ENCODE measurements around the gene CLDN5. TPM values are rescaled to one million over a fixed set of nuclear protein-coding genes. Genes with fewer than 3 reads are reported as not detected.
A peak's percentile ranks its signal among the peaks of the same experiment; 100 is the strongest.

The CLDN5 gene
- total RNA-seq, 1 experiment from 2014 or later: 0.44 TPM

GRCh38 chr22:19525116-19525660, 978 bp upstream of the CLDN5 start:
- H3K27me3 Mint-ChIP-seq (ENCODE audit: low read depth): peaks cover 71% of the 10 kb centered on the region
- Histone ChIP-seq H3K4ac (ENCODE audit: low read depth, low read length) (no peak overlapping the region), H2BK20ac (ENCODE audit: low read depth, low read length, poor library complexity, severe bottlenecking) (no peak overlapping the region), H4K91ac (ENCODE audit: insufficient read length, low read depth, low read length) (no peak overlapping the region), H2AK5ac (ENCODE audit: insufficient read length, low read length) (no peak overlapping the region), H2BK12ac (ENCODE audit: insufficient read length, low read depth, low read length) (no peak overlapping the region), H3K14ac (ENCODE audit: insufficient read depth, low read length) (no peak overlapping the region), H2BK120ac (ENCODE audit: low read depth, low read length, poor library complexity, severe bottlenecking) (no peak overlapping the region), H4K5ac (ENCODE audit: insufficient read length, low read depth, low read length) (no peak overlapping the region), H3K56ac (ENCODE audit: insufficient read length, low read depth, low read length) (no peak overlapping the region), H4K20me1 (ENCODE audit: control insufficient read depth, insufficient read depth, insufficient read length) (no peaks in the 10 kb centered on the region), H3K23me2 (ENCODE audit: insufficient read length, low read depth, low read length, poor library complexity, severe bottlenecking) (peaks cover 14% of the 10 kb centered on the region), H3T11ph (ENCODE audit: low read length) (no peak overlapping the region), H4K8ac (replicated peaks; ENCODE audit: insufficient read length, low read depth, low read length) (no peak overlapping the region), H3K79me2 (ENCODE audit: insufficient read depth, low read length) (no peaks in the 10 kb centered on the region), H3K79me1 (ENCODE audit: insufficient read depth, low read depth, low read length, poor library complexity, severe bottlenecking) (no peaks in the 10 kb centered on the region), H2AFZ (ENCODE audit: low read length) (no peak overlapping the region), H3K4me2 (ENCODE audit: insufficient read depth, insufficient read length, low read length) (no peak overlapping the region), H3K9ac (ENCODE audit: extremely low read depth, insufficient read length, low read length) (no peak overlapping the region), H3K23ac (ENCODE audit: insufficient read length, low read depth, low read length) (no peak overlapping the region), H3K27me3 (ENCODE audit: insufficient read depth, low read length) (peaks cover 4% of the 10 kb centered on the region; the same call in 1 of the 2 replicates), H3K18ac (ENCODE audit: insufficient read length, low read depth, low read length) (no peak overlapping the region), H2BK15ac (ENCODE audit: low read depth, low read length) (no peak overlapping the region), H2BK5ac (ENCODE audit: insufficient read length, low read length) (no peak overlapping the region), H3K27ac (ENCODE audit: insufficient read length, low read depth, low read length) (no peak overlapping the region), H3K4me1 (ENCODE audit: insufficient read depth, low read length) (no peaks in the 10 kb centered on the region), H3K9me3 (ENCODE audit: control insufficient read depth, low read depth, low read length) (no peaks in the 10 kb centered on the region)
- peaks cover 8 to 13% of the 10 kb centered on the region in 2 experiments; a peak in 3 of 4 replicates for H3K4me1 Mint-ChIP-seq
- no peaks in the 10 kb centered on the region for H3K9me3 Mint-ChIP-seq
- no peak for TF ChIP-seq CTCF (conservative IDR thresholded peaks at IDR 0.05)
- no peak overlapping the region for H3K27ac Mint-ChIP-seq
- H3K4me3 Mint-ChIP-seq: peak overlapping the region; percentile 67 to 78
- DNase-seq: no peak
- H3K36me3 Mint-ChIP-seq (ENCODE audit: insufficient read depth in 1 of 3, low read depth in 3 of 3): peaks cover 0 to 15% (median 8%) of the 10 kb centered on the region in 3 experiments; a peak in 3 of 7 replicates
- no CpG with 5 or more reads among the region's 15 CpGs for WGBS (ENCODE audit: extremely low coverage, insufficient read length, low lambda C conversion rate)

Measured in H9 (cell line).